ENCODE results near the gene DHRS11.

DNA sequence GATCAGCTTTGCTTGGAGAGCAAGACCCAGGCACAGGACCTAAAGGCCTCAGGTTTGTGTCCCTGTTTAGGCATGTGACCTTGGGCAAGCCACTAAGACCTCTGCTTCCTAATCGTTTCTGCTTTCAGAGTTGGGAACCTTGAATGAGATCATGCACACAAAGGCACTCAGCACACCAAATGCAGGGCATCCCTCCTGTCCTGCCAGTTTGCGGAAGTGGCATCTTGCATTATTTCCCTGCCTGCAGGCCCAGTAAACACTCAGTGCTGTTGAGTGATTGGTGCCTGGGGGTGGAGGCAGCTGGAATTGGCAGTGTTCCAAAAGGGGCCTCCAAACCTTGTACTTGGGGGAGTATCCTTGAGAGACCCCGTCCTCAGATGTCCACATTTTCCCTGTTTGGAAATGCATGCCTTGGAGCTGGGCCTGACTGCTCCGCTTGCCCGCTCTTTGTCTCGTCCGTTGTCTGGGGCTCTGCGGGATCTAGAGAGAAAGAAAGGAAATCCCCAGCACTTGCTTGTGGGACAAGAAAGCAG lies 38.4 kb downstream of the DHRS11 start:
- no peak for TF ChIP-seq POLR2A (IDR thresholded peaks at IDR 0.05; ENCODE audit: low read length)
- TF ChIP-seq GATA1 (IDR thresholded peaks at IDR 0.05; ENCODE audit: low read depth, low read length): no peak
